ENCODE data around the gene HSPBAP1.

DNA sequence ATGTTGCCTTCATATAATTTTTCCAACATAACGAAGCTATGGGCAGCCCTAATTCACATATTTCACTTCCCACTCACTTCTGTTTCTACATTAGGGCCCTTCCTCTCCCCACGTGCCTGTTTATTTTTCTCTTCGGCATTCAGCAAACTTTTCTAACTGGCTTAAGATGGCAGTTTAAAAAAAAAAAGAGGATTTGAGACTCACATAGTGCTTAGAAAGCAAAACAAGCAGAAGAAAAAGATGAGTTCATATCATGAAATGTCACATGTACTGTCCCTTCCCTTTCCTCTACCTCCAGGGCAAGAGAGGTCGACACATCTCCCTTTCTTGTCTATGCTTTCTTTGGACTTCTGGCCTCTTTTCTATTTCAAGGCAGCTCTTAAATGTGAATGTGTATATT is 31.8 kb upstream of the HSPBAP1 start:
- TF ChIP-seq, protein P1, sequence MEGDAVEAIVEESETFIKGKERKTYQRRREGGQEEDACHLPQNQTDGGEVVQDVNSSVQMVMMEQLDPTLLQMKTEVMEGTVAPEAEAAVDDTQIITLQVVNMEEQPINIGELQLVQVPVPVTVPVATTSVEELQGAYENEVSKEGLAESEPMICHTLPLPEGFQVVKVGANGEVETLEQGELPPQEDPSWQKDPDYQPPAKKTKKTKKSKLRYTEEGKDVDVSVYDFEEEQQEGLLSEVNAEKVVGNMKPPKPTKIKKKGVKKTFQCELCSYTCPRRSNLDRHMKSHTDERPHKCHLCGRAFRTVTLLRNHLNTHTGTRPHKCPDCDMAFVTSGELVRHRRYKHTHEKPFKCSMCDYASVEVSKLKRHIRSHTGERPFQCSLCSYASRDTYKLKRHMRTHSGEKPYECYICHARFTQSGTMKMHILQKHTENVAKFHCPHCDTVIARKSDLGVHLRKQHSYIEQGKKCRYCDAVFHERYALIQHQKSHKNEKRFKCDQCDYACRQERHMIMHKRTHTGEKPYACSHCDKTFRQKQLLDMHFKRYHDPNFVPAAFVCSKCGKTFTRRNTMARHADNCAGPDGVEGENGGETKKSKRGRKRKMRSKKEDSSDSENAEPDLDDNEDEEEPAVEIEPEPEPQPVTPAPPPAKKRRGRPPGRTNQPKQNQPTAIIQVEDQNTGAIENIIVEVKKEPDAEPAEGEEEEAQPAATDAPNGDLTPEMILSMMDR (IDR thresholded peaks at IDR 0.05; ENCODE audit: low read length), result no peak
- TF ChIP-seq EZH2 (optimal IDR thresholded peaks at IDR 0.05; ENCODE audit: low read depth, low read length), result no peak
- TF ChIP-seq EZH2phosphoT487 (IDR thresholded peaks at IDR 0.05; ENCODE audit: low read length), result no peak

Data from MM.1S (cell line).